Activated CD8-positive, alpha-beta memory T cell treated with anti-CD3 and anti-CD28 coated beads, Interleukin-2, amount 10 ng/mL, durations not matched to agents 7 days and 5 days (primary cell): Measurements from ENCODE around the gene MPPED1. TPM values are rescaled to one million over a fixed set of nuclear protein-coding genes. Genes with fewer than 3 reads are reported as not detected.

Source experiments
- ATAC-seq: fragments of 150-1000 bp; cut with Tn5 transposase; one replicate; pipeline ENCODE4 v1.10.0; 2021; ENCODE audit warnings: moderate library complexity
- CTCF ChIA-PET: fragments of 350-600 bp; sonication (Branson Sonifier 250); formaldehyde crosslinking; loops from one replicate; lab custom pipeline; 2021; ENCODE audit warnings: antibody characterized with exemption; lab: Charles Lee
- DNase-seq: peaks from one replicate; pipeline ENCODE4 v3.0.0-alpha.2; 2020
- H3K27ac Mint-ChIP-seq: one replicate; pipeline ENCODE4 v1.8.0; 2021; ENCODE audit warnings: mild to moderate bottlenecking, mixed read lengths
- H3K27me3 Mint-ChIP-seq: one replicate; pipeline ENCODE4 v1.8.0; 2021; ENCODE audit warnings: mixed read lengths
- H3K36me3 Mint-ChIP-seq: one replicate; pipeline ENCODE4 v1.8.0; 2021; ENCODE audit warnings: mild to moderate bottlenecking, mixed read lengths
- H3K4me1 Mint-ChIP-seq: one replicate; pipeline ENCODE4 v1.8.0; 2021; ENCODE audit warnings: mixed read lengths
- H3K4me3 Mint-ChIP-seq: one replicate; pipeline ENCODE4 v1.8.0; 2021; ENCODE audit warnings: mild to moderate bottlenecking, moderate library complexity, mixed read lengths
- H3K9me3 Mint-ChIP-seq: one replicate; pipeline ENCODE4 v1.8.0; 2022; ENCODE audit warnings: low read depth, mixed read lengths
- total RNA-seq, 2 experiments: library from RNA; stranded (reverse); gene quantifications; one replicate each; pipeline ENCODE4 v1.2.3, GENCODE V29; 2021

Gene MPPED1
- total RNA-seq, 2 experiments from 2014 or later: not detected

DNA sequence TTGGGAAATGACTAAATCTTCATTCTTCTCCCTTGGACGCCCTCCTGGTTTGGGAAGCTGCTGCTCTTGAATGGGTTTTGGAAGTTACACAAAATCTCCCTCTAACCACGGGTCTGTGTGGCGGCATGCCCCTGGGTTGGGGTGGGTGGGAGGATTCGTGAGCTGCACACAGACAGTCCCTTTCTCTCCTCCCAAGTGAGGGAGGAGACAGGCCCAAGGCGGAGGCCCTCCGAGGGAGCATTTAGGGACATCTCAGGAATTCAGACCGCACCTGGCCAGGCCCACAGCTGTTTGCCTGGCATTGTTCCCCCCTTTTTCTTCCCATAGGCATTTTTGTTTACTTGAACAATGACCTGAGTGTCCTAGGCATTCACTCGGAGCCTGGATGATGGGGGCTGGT, 94.1 kb downstream of the MPPED1 start:
- H3K36me3 Mint-ChIP-seq: no peaks in the 10 kb centered on the region
- H3K4me3 Mint-ChIP-seq: no peak overlapping the region
- CTCF ChIA-PET: no interaction called here
- no peaks in the 10 kb centered on the region for H3K9me3 Mint-ChIP-seq
- no peaks in the 10 kb centered on the region for H3K4me1 Mint-ChIP-seq
- H3K27me3 Mint-ChIP-seq: no peaks in the 10 kb centered on the region
- no peak for DNase-seq
- no peak for ATAC-seq
- H3K27ac Mint-ChIP-seq: no peak overlapping the region

GRCh38 chr22:43506487-43506886, 94.7 kb downstream of the MPPED1 start:
- CTCF ChIA-PET: no interaction called here
- no peak for DNase-seq
- Mint-ChIP-seq H3K4me1 (no peaks in the 10 kb centered on the region), H3K4me3 (no peak overlapping the region), H3K9me3 (no peaks in the 10 kb centered on the region), H3K27ac (no peak overlapping the region), H3K27me3 (no peaks in the 10 kb centered on the region), H3K36me3 (no peaks in the 10 kb centered on the region)
- no peak for ATAC-seq

DNA sequence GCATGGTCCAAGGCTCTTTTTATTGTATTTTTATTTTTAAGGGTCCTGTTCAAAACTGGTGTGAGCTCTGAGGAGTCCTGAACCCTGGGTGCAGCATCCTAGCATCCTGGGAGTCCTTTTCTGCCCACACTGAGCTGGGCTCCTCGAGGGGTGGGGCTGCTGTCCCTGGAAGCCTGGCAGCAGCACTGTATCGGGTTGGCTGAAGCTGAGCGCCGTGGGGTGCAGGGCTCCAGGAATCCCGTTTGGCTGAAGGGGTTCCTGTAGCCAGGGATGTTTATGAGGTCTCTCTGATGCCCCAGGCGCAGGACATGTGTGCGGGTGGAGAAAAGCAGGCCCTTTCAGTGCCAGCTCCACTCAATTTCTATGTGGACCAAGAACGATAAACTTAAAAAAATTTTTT, 95.4 kb downstream of the MPPED1 start:
- no peaks in the 10 kb centered on the region for H3K36me3 Mint-ChIP-seq
- CTCF ChIA-PET: interaction anchor here (0.7 to 1.0 kb wide), 2 partner anchors 219 to 405 kb away, joined by 4 read pairs; no protein-coding TSS in a partner anchor
- H3K4me3 Mint-ChIP-seq: no peak overlapping the region
- H3K27ac Mint-ChIP-seq: no peak overlapping the region
- no peaks in the 10 kb centered on the region for H3K27me3 Mint-ChIP-seq
- H3K4me1 Mint-ChIP-seq: no peaks in the 10 kb centered on the region
- DNase-seq (no peak), ATAC-seq (no peak)
- H3K9me3 Mint-ChIP-seq: no peaks in the 10 kb centered on the region

- Mint-ChIP-seq H3K36me3 (no peaks in the 10 kb centered on the region), H3K9me3 (no peaks in the 10 kb centered on the region), H3K4me3 (no peak overlapping the region), H3K27ac (no peak overlapping the region), H3K27me3 (no peaks in the 10 kb centered on the region), H3K4me1 (no peaks in the 10 kb centered on the region)
- DNase-seq: no peak
- CTCF ChIA-PET: no interaction called here
- ATAC-seq: no peak
Observed at GRCh38 chr22:43508489-43508888, 96.7 kb downstream of the MPPED1 start.

DNA sequence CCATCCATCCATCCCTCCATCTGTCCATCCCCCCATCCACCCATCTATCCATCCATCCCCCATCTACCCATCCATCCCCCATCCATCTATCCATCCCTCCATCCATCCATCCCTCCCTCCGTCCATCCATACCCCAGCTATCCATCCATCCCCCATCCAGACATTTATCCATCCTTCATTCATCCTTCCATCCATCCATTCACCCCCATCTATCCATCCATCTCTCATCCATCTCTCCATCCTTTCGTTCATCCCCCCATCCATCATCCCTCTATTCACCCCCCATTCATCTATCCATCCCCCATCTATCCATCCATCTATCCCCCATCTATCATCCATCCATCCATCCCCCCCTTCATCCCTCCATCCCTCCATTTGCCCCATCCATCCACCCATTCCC, 97.5 kb downstream of the MPPED1 start:
- no peak overlapping the region for H3K27ac Mint-ChIP-seq
- no peaks in the 10 kb centered on the region for H3K36me3 Mint-ChIP-seq
- ATAC-seq: no peak
- no peaks in the 10 kb centered on the region for H3K4me1 Mint-ChIP-seq
- H3K27me3 Mint-ChIP-seq: no peaks in the 10 kb centered on the region
- DNase-seq: no peak
- CTCF ChIA-PET: no interaction called here
- H3K9me3 Mint-ChIP-seq: no peaks in the 10 kb centered on the region
- no peak overlapping the region for H3K4me3 Mint-ChIP-seq

DNA sequence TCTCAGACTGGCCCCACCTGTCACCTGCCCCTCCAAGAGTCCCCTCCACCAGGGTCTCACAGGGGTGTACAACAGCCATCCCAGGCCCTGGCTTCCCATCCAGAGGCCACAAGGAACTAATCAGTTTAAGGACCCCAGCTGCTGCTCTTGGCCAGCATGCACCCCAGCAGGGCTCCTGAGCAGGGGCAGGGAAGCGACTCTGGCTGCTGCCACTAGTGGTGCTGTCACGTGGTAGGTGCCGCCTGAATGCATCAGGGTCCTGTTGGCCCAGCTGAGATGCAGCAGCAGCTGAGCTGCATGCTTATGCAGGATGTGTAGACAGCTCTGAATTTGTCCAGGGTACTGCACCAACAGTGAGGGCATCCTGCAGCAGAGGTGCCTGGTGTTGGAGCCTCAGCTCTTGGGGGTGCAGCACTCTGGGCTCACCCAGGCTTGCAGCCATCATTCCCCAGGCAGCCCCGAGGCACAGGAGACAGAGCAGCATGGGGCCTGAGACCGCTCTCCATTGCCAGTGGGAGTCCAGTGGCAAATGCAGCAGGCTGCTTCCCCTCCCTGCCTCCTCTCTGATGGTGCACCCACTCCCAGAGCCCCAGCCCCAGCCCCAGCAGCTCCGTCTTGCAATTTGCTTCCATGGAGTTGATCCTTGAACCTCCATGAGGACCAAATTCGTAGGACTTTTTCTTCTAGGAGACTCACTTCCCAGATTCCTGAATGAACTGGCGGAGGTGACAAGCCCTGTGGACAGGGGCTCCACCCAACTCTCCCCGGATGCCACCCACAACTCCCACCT, 98.7 kb downstream of the MPPED1 start:
- H3K27ac Mint-ChIP-seq: no peak overlapping the region
- H3K36me3 Mint-ChIP-seq: no peaks in the 10 kb centered on the region
- ATAC-seq (no peak), DNase-seq (no peak)
- no peak overlapping the region for H3K4me3 Mint-ChIP-seq
- H3K27me3 Mint-ChIP-seq: no peaks in the 10 kb centered on the region
- H3K9me3 Mint-ChIP-seq: no peaks in the 10 kb centered on the region
- CTCF ChIA-PET: no interaction called here
- H3K4me1 Mint-ChIP-seq: no peaks in the 10 kb centered on the region

DNA sequence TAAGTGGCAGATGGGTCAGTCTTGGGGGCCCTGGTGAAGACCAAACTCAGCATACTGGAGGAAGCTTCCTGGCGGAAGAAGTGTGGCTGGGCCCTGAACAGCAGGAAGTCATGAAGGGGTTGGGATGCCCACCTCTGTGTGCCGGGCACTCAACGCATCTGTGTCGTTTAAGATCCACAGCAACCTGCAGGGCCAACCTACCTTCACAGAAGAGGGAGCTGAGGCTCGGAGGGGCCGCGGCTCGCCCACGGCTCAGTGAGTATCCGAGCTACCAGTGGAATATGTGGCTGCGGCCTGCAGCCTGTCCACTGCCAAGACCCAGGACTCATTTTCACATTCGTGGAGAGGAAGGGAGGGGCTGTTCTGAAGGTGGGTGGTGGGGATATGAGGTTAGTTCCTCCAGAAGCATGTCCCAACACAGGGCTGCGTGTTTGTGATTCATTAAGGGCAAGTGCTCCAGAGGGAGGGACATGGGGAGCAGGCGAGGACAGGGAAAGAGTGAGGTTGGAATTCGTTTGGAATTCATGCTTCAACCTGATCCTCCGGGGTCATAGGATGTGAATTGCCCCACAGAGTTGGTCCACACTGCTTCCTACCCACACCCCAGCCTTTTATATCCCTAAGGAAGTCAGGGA, 99.6 kb downstream of the MPPED1 start:
- DNase-seq: no peak
- Mint-ChIP-seq H3K27me3 (no peaks in the 10 kb centered on the region), H3K9me3 (no peaks in the 10 kb centered on the region), H3K27ac (no peak overlapping the region), H3K4me1 (no peaks in the 10 kb centered on the region), H3K4me3 (no peak overlapping the region), H3K36me3 (no peaks in the 10 kb centered on the region)
- ATAC-seq: no peak
- CTCF ChIA-PET: no interaction called here

DNA sequence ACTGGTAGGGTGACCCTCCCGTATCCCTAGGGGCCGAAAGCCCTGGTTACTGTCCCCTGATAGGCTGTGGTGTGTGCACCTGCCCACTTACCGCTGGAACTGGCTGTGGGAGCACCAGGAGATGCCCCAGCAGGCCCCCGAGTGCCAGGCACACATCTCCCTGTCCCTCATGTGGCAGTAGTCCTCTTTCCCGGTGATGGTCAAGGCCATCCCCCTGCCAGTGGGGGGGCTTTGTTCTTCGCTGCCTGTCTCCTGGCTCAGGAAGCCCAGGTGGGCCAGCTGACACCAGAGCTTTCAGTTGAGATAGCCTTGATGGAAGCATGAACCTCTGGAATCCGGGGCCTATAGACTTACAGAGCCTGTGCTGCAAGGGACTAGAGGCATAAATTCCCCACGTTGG, 100.5 kb downstream of the MPPED1 start:
- H3K36me3 Mint-ChIP-seq: no peaks in the 10 kb centered on the region
- no peaks in the 10 kb centered on the region for H3K9me3 Mint-ChIP-seq
- H3K4me3 Mint-ChIP-seq: no peak overlapping the region
- ATAC-seq: no peak
- peaks cover 2% of the 10 kb centered on the region for H3K27me3 Mint-ChIP-seq
- H3K27ac Mint-ChIP-seq: no peak overlapping the region
- no peaks in the 10 kb centered on the region for H3K4me1 Mint-ChIP-seq
- DNase-seq: no peak
- CTCF ChIA-PET: no interaction called here

GRCh38 chr22:43514476-43515157, 102.8 kb downstream of the MPPED1 start:
- no peak for DNase-seq
- H3K27ac Mint-ChIP-seq: no peak overlapping the region
- peaks cover 5% of the 10 kb centered on the region for H3K27me3 Mint-ChIP-seq
- H3K36me3 Mint-ChIP-seq: no peaks in the 10 kb centered on the region
- no peaks in the 10 kb centered on the region for H3K4me1 Mint-ChIP-seq
- no peaks in the 10 kb centered on the region for H3K9me3 Mint-ChIP-seq
- no peak for ATAC-seq
- CTCF ChIA-PET: no interaction called here
- H3K4me3 Mint-ChIP-seq: no peak overlapping the region

GRCh38 chr22:43515411-43515810, 103.6 kb downstream of the MPPED1 start:
- DNase-seq (no peak), ATAC-seq (no peak)
- Mint-ChIP-seq H3K9me3 (no peaks in the 10 kb centered on the region), H3K27ac (no peak overlapping the region), H3K27me3 (peaks cover 7% of the 10 kb centered on the region), H3K36me3 (no peaks in the 10 kb centered on the region), H3K4me1 (peaks cover 2% of the 10 kb centered on the region), H3K4me3 (no peak overlapping the region)
- CTCF ChIA-PET: no interaction called here

- no peaks in the 10 kb centered on the region for H3K9me3 Mint-ChIP-seq
- CTCF ChIA-PET: no interaction called here
- peaks cover 6% of the 10 kb centered on the region for H3K4me1 Mint-ChIP-seq
- H3K36me3 Mint-ChIP-seq: no peaks in the 10 kb centered on the region
- DNase-seq (no peak), ATAC-seq (no peak)
- H3K27me3 Mint-ChIP-seq: peaks cover 7% of the 10 kb centered on the region
- no peak overlapping the region for H3K4me3 Mint-ChIP-seq
- no peak overlapping the region for H3K27ac Mint-ChIP-seq
Observed at GRCh38 chr22:43515902-43516301, 104.1 kb downstream of the MPPED1 start.

DNA sequence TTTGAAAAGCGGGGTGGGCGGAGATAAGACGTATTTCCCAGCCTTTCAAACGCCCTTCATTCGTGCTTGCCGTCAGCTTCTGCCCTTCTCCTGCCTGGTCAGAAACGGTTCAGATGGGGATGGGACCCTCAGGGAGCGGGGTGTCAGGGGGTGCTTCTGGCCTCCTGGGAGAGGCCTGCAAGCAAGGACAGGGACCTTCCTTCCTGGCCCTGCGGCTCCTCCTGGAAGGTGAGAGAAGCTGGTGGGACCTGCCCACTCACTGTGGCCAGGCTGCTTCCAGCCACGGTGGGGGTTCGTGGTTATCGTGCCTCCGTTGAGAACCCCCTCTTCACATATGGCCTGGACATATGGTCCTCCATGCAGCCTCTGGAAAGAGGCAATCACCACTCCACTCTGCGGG, 104.6 kb downstream of the MPPED1 start:
- H3K36me3 Mint-ChIP-seq: no peaks in the 10 kb centered on the region
- H3K27ac Mint-ChIP-seq: no peak overlapping the region
- peaks cover 7% of the 10 kb centered on the region for H3K27me3 Mint-ChIP-seq
- peaks cover 8% of the 10 kb centered on the region for H3K4me1 Mint-ChIP-seq
- ATAC-seq (no peak), DNase-seq (no peak)
- CTCF ChIA-PET: no interaction called here
- no peaks in the 10 kb centered on the region for H3K9me3 Mint-ChIP-seq
- no peak overlapping the region for H3K4me3 Mint-ChIP-seq

GRCh38 chr22:43516996-43517635, 105.3 kb downstream of the MPPED1 start:
- no peak for DNase-seq
- H3K4me3 Mint-ChIP-seq: no peak overlapping the region
- H3K36me3 Mint-ChIP-seq: no peaks in the 10 kb centered on the region
- H3K9me3 Mint-ChIP-seq: no peaks in the 10 kb centered on the region
- peaks cover 8% of the 10 kb centered on the region for H3K4me1 Mint-ChIP-seq
- no peak overlapping the region for H3K27ac Mint-ChIP-seq
- H3K27me3 Mint-ChIP-seq: peaks cover 7% of the 10 kb centered on the region
- CTCF ChIA-PET: no interaction called here
- ATAC-seq: no peak
